Adrenal gland (tissue), 12 donors: Measurements from ENCODE around the gene COPS6. TPM values are rescaled to one million over a fixed set of nuclear protein-coding genes. Genes with fewer than 3 reads are reported as not detected.

Source experiments
- DNase-seq, 7 donors: peaks; one replicate each; pipeline ENCODE4 v3.0.0-alpha.2; 2019 to 2020
- H3K27ac ChIP-seq, 5 donors: fragments of 200-600 bp; sonication (generic) in 4 of 5; 1 replicate in 3 of 5; 2 replicates in 2 of 5; pipeline versions ENCODE4 v1.5.1 to v1.8.0; 2016 to 2020; ENCODE audit warnings: mild to moderate bottlenecking in 1 of 5
- H3K27me3 ChIP-seq: fragments of 200-600 bp; 2 replicates; pipeline ENCODE4 v1.8.0; 2021
- H3K36me3 ChIP-seq, 2 donors: fragments of 200-600 bp; replicated peaks in 1 of 2; 1 replicate in 1 of 2; 2 replicates in 1 of 2; pipeline versions ENCODE4 v1.5.1 to v1.8.0; 2018 to 2022
- H3K4me1 ChIP-seq, 2 donors: fragments of 200-600 bp; replicated peaks in 1 of 2; 1 replicate in 1 of 2; 2 replicates in 1 of 2; pipeline versions ENCODE4 v1.5.1 to v1.8.0; 2018 to 2021
- H3K4me3 ChIP-seq, 4 donors: fragments of 200-600 bp; sonication (generic) in 3 of 4; one replicate each; pipeline ENCODE4 v1.5.1; 2016 to 2018
- H3K9me3 ChIP-seq, 3 donors: fragments of 200-600 bp; sonication (generic) in 1 of 3; replicated peaks in 1 of 3; 1 replicate in 2 of 3; 2 replicates in 1 of 3; pipeline versions ENCODE4 v1.5.1 to v1.8.0; 2016 to 2021
- POLR2A ChIP-seq, 2 donors: fragments of 450-650 bp; IDR thresholded peaks; one replicate each; pipeline ENCODE4 v1.6.1; 2017; ENCODE audit warnings: antibody characterized with exemption in 2 of 2, mild to moderate bottlenecking in 2 of 2, moderate library complexity in 1 of 2
- WGBS, 4 donors: extraction: QIAGEN DNeasy Blood & Tissue Kit in 2 of 4; methylation state at CpG; one replicate each; pipeline versions ENCODE4 v1.1.5 to v1.1.7; 2013 to 2017; 5-methylcytosine and 5-hydroxymethylcytosine counted together
- intact Hi-C, 2 donors: fragments of 100-400 bp; cut with DNase I; formaldehyde crosslinking; loops; one replicate each; pipeline versions ENCODE4 v1.14.1 to v1.15.0; 2022 to 2023
- polyA plus RNA-seq, 3 donors: library from polyadenylated mRNA; stranded (reverse); fragments of 200-250 nt in 2 of 3; fragments of 350-450 nt in 1 of 3; fragmentation: Illumina TruSeq in 1 of 3; extraction: RNeasy Lipid Tissue Mini Kit (QIAGEN cat#74804) in 1 of 3; gene quantifications; one replicate each; pipeline ENCODE4 v1.2.3, GENCODE V29; 2013 to 2014
- total RNA-seq, 9 donors: library from RNA; depleted of rRNA in 4 of 9; stranded (reverse); fragments of >200 nt in 4 of 9; fragments of 120-200 nt in 1 of 9; fragmentation: NEBNext Ultra II Directional in 1 of 9; extraction: Animal tissue kit (Norgen Biotek cat#: 25700) in 1 of 9; gene quantifications; one replicate each; pipeline versions ENCODE4 v1.1.0 to v1.2.4, GENCODE V29; 2013 to 2023
- TF ChIP-seq, protein P1 (sequence below), 6 experiments: fragments of 450-650 bp in 4 of 6; fragments of 200-600 bp in 2 of 6; sonication (generic) in 1 of 6; IDR thresholded peaks; 1 replicate in 5 of 6; 2 replicates in 1 of 6; pipeline versions ENCODE4 v1.5.1 to v1.8.0; 2016 to 2021; ENCODE audit warnings: antibody characterized with exemption in 6 of 6, mild to moderate bottlenecking in 2 of 6, moderate library complexity in 1 of 6
- donor health status: healthy with polysubstance abuse.
- donor health status: Bipolar disorder and iron deficiency.
- donor health status: DM: yes; HTN: yes; CAD: no.
- donor health status: DM: no; HTN: no; CAD: no.
- donor health status: DM: no; HTN: no; CAD: no.
- donor health status: DM: yes; HTN: yes; CAD: no.

Gene COPS6
- total and polyA plus RNA-seq, 12 donors: 25.5 to 194 (median 108) TPM

DNA sequence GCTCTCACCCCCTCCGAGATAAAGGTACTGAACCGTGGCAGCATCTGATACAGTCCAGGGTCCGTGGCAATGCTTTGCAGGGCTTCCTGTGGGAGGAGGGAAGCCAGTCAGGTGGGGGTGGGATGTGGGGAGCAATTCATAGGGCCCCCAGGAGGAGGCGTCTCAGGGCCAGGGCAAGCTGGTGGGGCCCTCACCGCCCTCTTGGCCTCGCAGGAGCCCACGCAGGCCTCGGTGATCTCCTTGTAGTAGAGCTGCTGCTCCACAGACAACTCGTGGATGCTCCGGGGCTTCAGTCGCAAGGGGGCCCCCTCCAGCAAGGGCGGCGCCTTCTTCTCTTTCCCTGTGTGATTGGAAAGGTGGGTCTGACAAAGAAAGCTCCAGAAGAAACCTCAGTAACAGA, 23.1 kb downstream of the COPS6 start:
- no peaks in the 10 kb centered on the region for H3K9me3 ChIP-seq
- TF ChIP-seq, protein P1, sequence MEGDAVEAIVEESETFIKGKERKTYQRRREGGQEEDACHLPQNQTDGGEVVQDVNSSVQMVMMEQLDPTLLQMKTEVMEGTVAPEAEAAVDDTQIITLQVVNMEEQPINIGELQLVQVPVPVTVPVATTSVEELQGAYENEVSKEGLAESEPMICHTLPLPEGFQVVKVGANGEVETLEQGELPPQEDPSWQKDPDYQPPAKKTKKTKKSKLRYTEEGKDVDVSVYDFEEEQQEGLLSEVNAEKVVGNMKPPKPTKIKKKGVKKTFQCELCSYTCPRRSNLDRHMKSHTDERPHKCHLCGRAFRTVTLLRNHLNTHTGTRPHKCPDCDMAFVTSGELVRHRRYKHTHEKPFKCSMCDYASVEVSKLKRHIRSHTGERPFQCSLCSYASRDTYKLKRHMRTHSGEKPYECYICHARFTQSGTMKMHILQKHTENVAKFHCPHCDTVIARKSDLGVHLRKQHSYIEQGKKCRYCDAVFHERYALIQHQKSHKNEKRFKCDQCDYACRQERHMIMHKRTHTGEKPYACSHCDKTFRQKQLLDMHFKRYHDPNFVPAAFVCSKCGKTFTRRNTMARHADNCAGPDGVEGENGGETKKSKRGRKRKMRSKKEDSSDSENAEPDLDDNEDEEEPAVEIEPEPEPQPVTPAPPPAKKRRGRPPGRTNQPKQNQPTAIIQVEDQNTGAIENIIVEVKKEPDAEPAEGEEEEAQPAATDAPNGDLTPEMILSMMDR (IDR thresholded peaks at IDR 0.05): no peak
- no peak for TF ChIP-seq POLR2A (IDR thresholded peaks at IDR 0.05)
- no peaks in the 10 kb centered on the region for H3K4me1 ChIP-seq
- H3K27me3 ChIP-seq: no peaks in the 10 kb centered on the region
- peaks cover 0 to 65% of the 10 kb centered on the region in 2 donors for H3K36me3 ChIP-seq
- H3K4me3 ChIP-seq: no peak overlapping the region
- no peak overlapping the region for H3K27ac ChIP-seq
- intact Hi-C loops: no loop called here
- 82 to 98% (median 89%) methylated on average over 4 to 13 of the region's 13 CpGs for WGBS, 4 donors
- DNase-seq: no peak

- TF ChIP-seq POLR2A (IDR thresholded peaks at IDR 0.05): no peak
- TF ChIP-seq, protein P1 (IDR thresholded peaks at IDR 0.05): no peak
- H3K4me3 ChIP-seq: no peak overlapping the region
- H3K4me1 ChIP-seq: peaks cover 7% of the 10 kb centered on the region in 2 donors
- no peaks in the 10 kb centered on the region for H3K9me3 ChIP-seq
- H3K36me3 ChIP-seq: peaks cover 0 to 37% of the 10 kb centered on the region in 2 donors
- H3K27me3 ChIP-seq: no peaks in the 10 kb centered on the region
- intact Hi-C loops: no loop called here
- no peak overlapping the region for H3K27ac ChIP-seq
- 90 to 96% (median 92%) methylated on average over 7 of the region's 7 CpGs for whole genome bisulfite sequencing, 4 donors
- DNase-seq: no peak
These were observed 26.3 kb downstream of the COPS6 start for GRCh38 chr7:100115026-100115425.

DNA sequence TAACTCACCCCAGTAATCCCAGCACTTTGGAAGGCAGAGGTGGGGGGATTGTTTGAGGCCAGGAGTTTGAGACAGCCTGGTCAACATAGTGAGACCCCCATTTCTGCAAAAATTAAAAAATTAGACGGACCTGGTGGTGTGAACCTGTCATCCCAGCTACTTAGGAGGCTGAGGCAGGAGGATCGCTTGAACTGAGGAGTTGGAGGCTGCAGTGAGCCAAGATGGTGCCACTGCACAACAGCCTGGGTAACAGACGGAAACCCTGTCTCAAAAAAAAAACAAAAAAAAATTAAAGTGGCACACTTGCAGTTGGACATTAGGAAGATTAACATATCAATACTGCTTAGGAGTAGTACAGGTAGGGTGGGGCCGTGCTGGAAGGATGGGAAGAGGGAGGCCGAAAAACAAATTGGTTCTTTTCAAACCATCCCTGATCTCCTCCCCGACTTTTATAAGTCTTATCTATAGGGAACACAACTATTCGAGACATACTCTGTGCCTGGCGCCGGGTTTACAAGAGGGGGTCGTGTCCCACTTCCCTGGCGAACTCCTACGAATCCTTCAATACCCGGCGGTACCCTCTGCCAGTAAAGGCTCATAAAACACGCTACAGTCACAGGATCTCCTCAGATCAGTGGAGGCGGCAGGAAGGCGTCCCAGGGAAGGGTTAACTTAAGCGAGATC, 29.8 kb downstream of the COPS6 start:
- peak overlapping the region in 1 of 5 donors; percentile 85 for H3K27ac ChIP-seq
- peaks cover 0 to 5% of the 10 kb centered on the region in 2 donors for H3K36me3 ChIP-seq
- no peak for DNase-seq
- WGBS, 4 donors: 21 to 24% (median 22%) methylated on average over 14 to 18 of the region's 18 CpGs
- no peaks in the 10 kb centered on the region for H3K9me3 ChIP-seq
- peaks cover 12 to 16% of the 10 kb centered on the region in 2 donors for H3K4me1 ChIP-seq
- TF ChIP-seq, protein P1 (IDR thresholded peaks at IDR 0.05): no peak
- no peak for TF ChIP-seq POLR2A (IDR thresholded peaks at IDR 0.05)
- peak overlapping the region in 3 of 4 donors; percentile 57 to 89 (median 76) for H3K4me3 ChIP-seq
- H3K27me3 ChIP-seq: no peaks in the 10 kb centered on the region
- intact Hi-C loops: no loop called here

DNA sequence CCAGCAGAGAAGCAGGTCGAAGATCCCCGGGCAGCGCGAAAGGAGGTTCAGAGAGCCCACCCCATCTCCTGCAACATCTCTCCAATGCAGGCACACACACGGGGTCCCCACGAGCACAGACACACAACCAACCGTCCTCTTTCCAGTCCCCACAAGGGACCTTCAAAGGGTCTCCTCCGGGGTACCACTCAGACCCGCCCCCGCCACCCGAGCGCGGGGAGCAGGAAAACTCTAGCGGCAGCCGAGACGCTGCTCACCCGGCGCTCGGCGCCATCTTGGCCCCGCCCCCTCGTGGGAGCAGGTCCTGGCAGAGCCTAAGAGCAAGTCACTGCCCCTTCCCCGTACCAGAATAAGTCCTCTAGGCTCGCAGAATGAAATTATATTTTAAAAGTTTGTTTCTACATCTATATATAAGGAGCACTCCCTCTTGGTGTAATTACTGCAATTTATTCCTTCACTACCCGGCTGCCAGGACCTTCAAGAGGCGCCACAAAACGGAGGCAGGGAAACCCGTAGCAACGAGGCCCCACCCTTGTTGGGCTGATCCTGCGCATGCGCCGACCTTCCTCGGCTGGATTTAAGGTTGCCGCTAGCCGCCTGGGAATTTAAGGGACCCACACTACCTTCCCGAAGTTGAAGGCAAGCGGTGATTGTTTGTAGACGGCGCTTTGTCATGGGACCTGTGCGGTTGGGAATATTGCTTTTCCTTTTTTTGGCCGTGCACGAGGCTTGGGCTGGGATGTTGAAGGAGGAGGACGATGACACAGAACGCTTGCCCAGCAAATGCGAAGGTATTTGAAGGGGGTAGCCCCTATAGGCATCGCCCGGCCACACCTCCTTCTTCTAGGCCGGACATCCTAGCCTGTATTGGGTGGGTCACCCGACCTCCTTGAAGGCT, 30.6 kb downstream of the COPS6 start, which contains the start of the genes CNPY4 and TAF6:
Gene CNPY4, plus strand, starts transcription at position 563 of the 898 bp plus-strand sequence. Its CDS starts 111 bp downstream, at position 674.
Gene TAF6, minus strand, starts transcription at position 287 of the 898 bp plus-strand sequence. CDS start 5,149 bp downstream, outside the sequence.
- peak; percentile 95 to 98 (median 97) for DNase-seq
- H3K36me3 ChIP-seq: no peaks in the 10 kb centered on the region
- peaks cover 12 to 16% of the 10 kb centered on the region in 2 donors for H3K4me1 ChIP-seq
- TF ChIP-seq POLR2A (IDR thresholded peaks at IDR 0.05): peak; percentile 52 to 77
- TF ChIP-seq, protein P1 (IDR thresholded peaks at IDR 0.05): peak in 2 of 6 experiments; percentile 10 to 13
- H3K27ac ChIP-seq: peak within 1 kb of the TSS; percentile 60 to 94 (median 73)
- peak within 1 kb of the TSS; percentile 50 to 89 (median 66) for H3K4me3 ChIP-seq
- 0 to 1% (median 0%) methylated on average over 15 to 49 of the region's 49 CpGs for WGBS, 4 donors
- intact Hi-C loops: no loop called here
- no peaks in the 10 kb centered on the region for H3K9me3 ChIP-seq
- H3K27me3 ChIP-seq: no peaks in the 10 kb centered on the region
